Tibial nerve (tissue), 4 donors: ENCODE results near the gene DPP10. TPM values are rescaled to one million over a fixed set of nuclear protein-coding genes. Genes with fewer than 3 reads are reported as not detected.

Experiments
- DNase-seq, 2 donors: peaks; one replicate each; pipeline ENCODE4 v3.0.0-alpha.2; 2019; ENCODE audit warnings: low spot score in 2 of 2
- H3K27ac ChIP-seq, 4 donors: fragments of 200-600 bp; sonication (generic) in 3 of 4; one replicate each; pipeline ENCODE4 v1.5.1; 2017 to 2019; ENCODE audit warnings: mild to moderate bottlenecking in 1 of 4
- H3K27me3 ChIP-seq, 2 donors: fragments of 200-600 bp; sonication (generic) in 1 of 2; one replicate each; pipeline versions ENCODE4 v1.5.1 to v1.6.0; 2017 to 2019
- H3K36me3 ChIP-seq, 3 donors: fragments of 200-600 bp; sonication (generic); one replicate each; pipeline ENCODE4 v1.5.1; 2018 to 2019
- H3K4me1 ChIP-seq, 4 donors: fragments of 200-600 bp; sonication (generic) in 3 of 4; one replicate each; pipeline ENCODE4 v1.5.1; 2017 to 2019
- H3K4me3 ChIP-seq, 4 donors: fragments of 200-600 bp; sonication (generic) in 3 of 4; one replicate each; pipeline ENCODE4 v1.5.1; 2017 to 2019; ENCODE audit warnings: mild to moderate bottlenecking in 1 of 4, moderate library complexity in 1 of 4
- H3K9me3 ChIP-seq, 4 donors: fragments of 200-600 bp; sonication (generic) in 3 of 4; one replicate each; pipeline ENCODE4 v1.5.1; 2017 to 2019
- EP300 ChIP-seq, 2 donors: sonication (generic); formaldehyde crosslinking; IDR thresholded peaks; one replicate each; pipeline ENCODE4 v1.6.1; 2017; ENCODE audit warnings: antibody characterized with exemption in 2 of 2, mild to moderate bottlenecking in 1 of 2
- POLR2A ChIP-seq, 2 donors: fragments of 450-650 bp; IDR thresholded peaks; one replicate each; pipeline ENCODE4 v1.6.1; 2017; ENCODE audit warnings: antibody characterized with exemption in 2 of 2, mild to moderate bottlenecking in 2 of 2, moderate library complexity in 2 of 2
- WGBS, 2 donors: methylation state at CpG; one replicate each; pipeline ENCODE4 v1.1.5; 2018; 5-methylcytosine and 5-hydroxymethylcytosine counted together
- total RNA-seq, 4 donors: library from RNA; depleted of rRNA; stranded (reverse); fragments of >200 nt; gene quantifications; one replicate each; pipeline ENCODE4 v1.1.0, GENCODE V29; 2016
- TF ChIP-seq, protein P1 (sequence below), 5 experiments: fragments of 200-600 bp in 3 of 5; fragments of 450-650 bp in 2 of 5; sonication (generic) in 3 of 5; IDR thresholded peaks; one replicate each; pipeline ENCODE4 v1.5.1; 2016 to 2019; ENCODE audit warnings: antibody characterized with exemption in 5 of 5, mild to moderate bottlenecking in 3 of 5, moderate library complexity in 2 of 5

The DPP10 gene
- total RNA-seq, 4 donors from 2014 or later: 0.20 to 2.1 TPM; not detected in 2

DNA sequence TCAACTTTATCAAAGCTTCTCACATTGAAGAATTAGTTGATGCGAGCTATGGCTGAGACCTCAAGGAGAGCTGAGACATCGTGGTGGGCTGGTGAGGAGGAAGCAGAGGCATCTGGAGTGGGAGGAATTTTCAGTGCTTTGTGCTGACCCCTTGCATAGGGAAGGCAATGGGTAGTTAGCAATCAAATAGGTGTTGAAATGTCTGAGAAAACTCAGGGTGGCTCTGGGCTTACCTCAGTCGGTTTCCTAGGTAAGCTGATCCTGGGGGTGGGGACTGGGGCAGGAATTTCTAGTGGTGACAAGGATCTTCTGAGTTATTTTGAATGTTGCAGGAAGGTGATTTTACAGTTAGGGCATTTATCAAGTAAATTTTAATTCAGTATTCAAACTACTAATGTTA, 20.7 kb upstream of the DPP10 start:
- H3K4me1 ChIP-seq: no peaks in the 10 kb centered on the region
- WGBS, 2 donors: 59 to 60% methylated on average over 3 of the region's 3 CpGs
- DNase-seq: no peak
- H3K36me3 ChIP-seq: no peaks in the 10 kb centered on the region
- TF ChIP-seq, protein P1, sequence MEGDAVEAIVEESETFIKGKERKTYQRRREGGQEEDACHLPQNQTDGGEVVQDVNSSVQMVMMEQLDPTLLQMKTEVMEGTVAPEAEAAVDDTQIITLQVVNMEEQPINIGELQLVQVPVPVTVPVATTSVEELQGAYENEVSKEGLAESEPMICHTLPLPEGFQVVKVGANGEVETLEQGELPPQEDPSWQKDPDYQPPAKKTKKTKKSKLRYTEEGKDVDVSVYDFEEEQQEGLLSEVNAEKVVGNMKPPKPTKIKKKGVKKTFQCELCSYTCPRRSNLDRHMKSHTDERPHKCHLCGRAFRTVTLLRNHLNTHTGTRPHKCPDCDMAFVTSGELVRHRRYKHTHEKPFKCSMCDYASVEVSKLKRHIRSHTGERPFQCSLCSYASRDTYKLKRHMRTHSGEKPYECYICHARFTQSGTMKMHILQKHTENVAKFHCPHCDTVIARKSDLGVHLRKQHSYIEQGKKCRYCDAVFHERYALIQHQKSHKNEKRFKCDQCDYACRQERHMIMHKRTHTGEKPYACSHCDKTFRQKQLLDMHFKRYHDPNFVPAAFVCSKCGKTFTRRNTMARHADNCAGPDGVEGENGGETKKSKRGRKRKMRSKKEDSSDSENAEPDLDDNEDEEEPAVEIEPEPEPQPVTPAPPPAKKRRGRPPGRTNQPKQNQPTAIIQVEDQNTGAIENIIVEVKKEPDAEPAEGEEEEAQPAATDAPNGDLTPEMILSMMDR (IDR thresholded peaks at IDR 0.05): no peak
- TF ChIP-seq POLR2A (IDR thresholded peaks at IDR 0.05) (no peak), EP300 (IDR thresholded peaks at IDR 0.05) (no peak)
- H3K9me3 ChIP-seq: no peaks in the 10 kb centered on the region
- H3K27me3 ChIP-seq: no peaks in the 10 kb centered on the region
- no peak overlapping the region for H3K27ac ChIP-seq
- no peak overlapping the region for H3K4me3 ChIP-seq

DNA sequence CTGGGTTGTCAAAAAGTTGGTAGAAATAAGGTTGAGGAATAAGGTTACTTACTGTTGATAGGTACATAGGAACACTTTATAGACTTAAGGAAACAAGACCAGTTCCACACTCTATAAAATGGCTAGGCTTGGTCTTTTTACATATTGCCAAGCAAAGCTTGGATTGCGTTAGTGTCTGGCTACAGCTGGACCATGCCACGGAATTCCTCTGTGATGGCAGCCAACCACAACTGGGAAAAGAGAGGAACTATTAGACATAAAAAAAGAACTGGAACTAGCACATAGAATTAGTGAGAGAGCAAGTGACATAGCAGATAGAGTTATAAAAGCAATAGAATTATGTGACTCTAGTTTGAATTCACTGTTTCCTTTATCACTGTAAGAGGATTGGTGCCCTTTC, 17.7 kb upstream of the DPP10 start:
- no peaks in the 10 kb centered on the region for H3K4me1 ChIP-seq
- H3K4me3 ChIP-seq: no peak overlapping the region
- H3K36me3 ChIP-seq: no peaks in the 10 kb centered on the region
- WGBS, 2 donors: 77% methylated on average over 2 of the region's 2 CpGs
- no peaks in the 10 kb centered on the region for H3K27me3 ChIP-seq
- TF ChIP-seq, protein P1 (IDR thresholded peaks at IDR 0.05): no peak
- TF ChIP-seq POLR2A (IDR thresholded peaks at IDR 0.05) (no peak), EP300 (IDR thresholded peaks at IDR 0.05) (no peak)
- no peak overlapping the region for H3K27ac ChIP-seq
- H3K9me3 ChIP-seq: no peaks in the 10 kb centered on the region
- DNase-seq: no peak

DNA sequence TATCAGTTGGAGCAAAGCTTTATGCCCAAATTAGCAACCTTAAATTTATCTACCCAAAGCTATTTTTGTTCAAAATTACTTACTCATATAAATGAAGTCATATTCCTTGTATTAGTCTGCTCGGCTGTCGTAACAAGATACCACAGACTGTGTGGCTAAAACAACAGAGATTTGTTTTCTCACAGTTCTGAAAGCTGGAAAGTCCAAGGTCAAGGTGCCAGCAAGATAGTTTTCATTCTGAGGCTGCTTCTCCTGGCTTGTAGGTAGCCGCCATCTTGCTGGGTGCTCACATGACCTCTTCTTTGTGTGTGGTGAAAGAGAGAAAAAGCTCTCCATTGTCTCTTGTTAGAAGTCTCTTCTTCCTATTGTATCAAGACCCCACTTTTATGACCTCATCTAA, 15.7 kb upstream of the DPP10 start:
- H3K36me3 ChIP-seq: no peaks in the 10 kb centered on the region
- TF ChIP-seq, protein P1 (IDR thresholded peaks at IDR 0.05): no peak
- TF ChIP-seq POLR2A (IDR thresholded peaks at IDR 0.05) (no peak), EP300 (IDR thresholded peaks at IDR 0.05) (no peak)
- no peaks in the 10 kb centered on the region for H3K9me3 ChIP-seq
- no peaks in the 10 kb centered on the region for H3K4me1 ChIP-seq
- no peaks in the 10 kb centered on the region for H3K27me3 ChIP-seq
- DNase-seq: no peak
- H3K27ac ChIP-seq: no peak overlapping the region
- H3K4me3 ChIP-seq: no peak overlapping the region
- 77 to 78% methylated on average over 3 of the region's 3 CpGs for WGBS, 2 donors

DNA sequence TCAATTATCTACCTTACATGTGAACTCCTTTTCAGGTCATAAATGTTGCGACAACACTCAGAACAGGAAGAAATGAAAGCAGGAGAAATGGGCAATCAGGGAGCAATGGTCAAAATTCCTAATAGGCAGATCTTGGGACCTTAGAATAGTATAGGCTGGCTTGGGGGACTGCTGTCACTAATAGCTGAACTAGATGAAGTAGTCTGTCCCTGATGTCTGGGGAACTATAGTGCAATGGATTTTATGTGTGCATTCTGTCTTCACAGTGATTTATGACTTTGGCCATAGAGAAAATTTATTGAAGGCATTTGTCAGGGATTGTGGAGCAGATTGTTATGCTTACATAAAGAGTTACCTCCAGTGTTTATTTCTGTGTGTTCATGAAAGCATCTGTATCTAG, 6.1 kb upstream of the DPP10 start:
- Histone ChIP-seq H3K36me3 (no peaks in the 10 kb centered on the region), H3K4me3 (no peak overlapping the region), H3K27ac (no peak overlapping the region), H3K27me3 (no peaks in the 10 kb centered on the region), H3K4me1 (no peaks in the 10 kb centered on the region), H3K9me3 (no peaks in the 10 kb centered on the region)
- TF ChIP-seq POLR2A (IDR thresholded peaks at IDR 0.05): no peak
- TF ChIP-seq, protein P1 (IDR thresholded peaks at IDR 0.05): no peak
- TF ChIP-seq EP300 (IDR thresholded peaks at IDR 0.05): no peak
- DNase-seq: no peak
- WGBS, 2 donors: 48 to 68% methylated on average over 1 of the region's 1 CpG

GRCh38 chr2:114446571-114446970, 4.1 kb downstream of the DPP10 start:
- Histone ChIP-seq H3K4me1 (no peaks in the 10 kb centered on the region), H3K27me3 (no peaks in the 10 kb centered on the region), H3K4me3 (no peak overlapping the region), H3K27ac (no peak overlapping the region), H3K36me3 (no peaks in the 10 kb centered on the region), H3K9me3 (no peaks in the 10 kb centered on the region)
- no peak for DNase-seq
- TF ChIP-seq POLR2A (IDR thresholded peaks at IDR 0.05) (no peak), EP300 (IDR thresholded peaks at IDR 0.05) (no peak)
- TF ChIP-seq, protein P1 (IDR thresholded peaks at IDR 0.05): no peak
- 68 to 69% methylated on average over 4 of the region's 4 CpGs for WGBS, 2 donors
